GM13977 (cell line): ENCODE data around the gene METTL3.
"Not testable (repeated sequence)": the region's sequence is repeated elsewhere in the genome, so short reads cannot be mapped to it uniquely, and the experiment has no call there.

ENCODE experiments used
- DNase-seq: peaks from one replicate; pipeline ENCODE4 v3.0.0; 2012; ENCODE audit warnings: low spot score
- in situ Hi-C: fragments of 300-500 bp; cut with MboI; formaldehyde crosslinking; loops from one replicate; pipeline ENCODE4 v1.12.0; 2022; ENCODE audit warnings: low sequenced_read_pairs, low pct_unique_long_range_greater_than_20kb, mixed read lengths, inconsistent platforms; ENCODE audit not compliant: unreplicated experiment
- TF ChIP-seq, protein P1 (sequence below): IDR thresholded peaks from 2 replicates; pipeline ENCODE4 v1.5.1; 2012; ENCODE audit warnings: mild to moderate bottlenecking, control low read depth; ENCODE audit not compliant: insufficient read depth; ENCODE audit errors: extremely low read depth, missing control alignments

The METTL3 gene

GRCh38 chr14:21510735-21511657 lies at the start of gene METTL3:
Gene METTL3 (minus strand): TSS chr14:21511340. CDS start chr14:21511223, 117 bp downstream.
- DNase-seq = peak; percentile 87
- in situ Hi-C loops = no loop called here

GRCh38 chr14:21558703-21559170 lies 47.6 kb upstream of the METTL3 start:
- in situ Hi-C loops = no loop called here
- TF ChIP-seq, protein P1, sequence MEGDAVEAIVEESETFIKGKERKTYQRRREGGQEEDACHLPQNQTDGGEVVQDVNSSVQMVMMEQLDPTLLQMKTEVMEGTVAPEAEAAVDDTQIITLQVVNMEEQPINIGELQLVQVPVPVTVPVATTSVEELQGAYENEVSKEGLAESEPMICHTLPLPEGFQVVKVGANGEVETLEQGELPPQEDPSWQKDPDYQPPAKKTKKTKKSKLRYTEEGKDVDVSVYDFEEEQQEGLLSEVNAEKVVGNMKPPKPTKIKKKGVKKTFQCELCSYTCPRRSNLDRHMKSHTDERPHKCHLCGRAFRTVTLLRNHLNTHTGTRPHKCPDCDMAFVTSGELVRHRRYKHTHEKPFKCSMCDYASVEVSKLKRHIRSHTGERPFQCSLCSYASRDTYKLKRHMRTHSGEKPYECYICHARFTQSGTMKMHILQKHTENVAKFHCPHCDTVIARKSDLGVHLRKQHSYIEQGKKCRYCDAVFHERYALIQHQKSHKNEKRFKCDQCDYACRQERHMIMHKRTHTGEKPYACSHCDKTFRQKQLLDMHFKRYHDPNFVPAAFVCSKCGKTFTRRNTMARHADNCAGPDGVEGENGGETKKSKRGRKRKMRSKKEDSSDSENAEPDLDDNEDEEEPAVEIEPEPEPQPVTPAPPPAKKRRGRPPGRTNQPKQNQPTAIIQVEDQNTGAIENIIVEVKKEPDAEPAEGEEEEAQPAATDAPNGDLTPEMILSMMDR = no peak
- no peak for DNase-seq

More at GRCh38 chr14:21510735-21511657, at the start of gene METTL3:
- TF ChIP-seq, protein P1 = no peak

GRCh38 chr14:21557084-21557901 lies 46.2 kb upstream of the METTL3 start:
- in situ Hi-C loops = no loop called here
- peak; percentile 69 for DNase-seq
- TF ChIP-seq, protein P1 = peak; percentile 61

DNA sequence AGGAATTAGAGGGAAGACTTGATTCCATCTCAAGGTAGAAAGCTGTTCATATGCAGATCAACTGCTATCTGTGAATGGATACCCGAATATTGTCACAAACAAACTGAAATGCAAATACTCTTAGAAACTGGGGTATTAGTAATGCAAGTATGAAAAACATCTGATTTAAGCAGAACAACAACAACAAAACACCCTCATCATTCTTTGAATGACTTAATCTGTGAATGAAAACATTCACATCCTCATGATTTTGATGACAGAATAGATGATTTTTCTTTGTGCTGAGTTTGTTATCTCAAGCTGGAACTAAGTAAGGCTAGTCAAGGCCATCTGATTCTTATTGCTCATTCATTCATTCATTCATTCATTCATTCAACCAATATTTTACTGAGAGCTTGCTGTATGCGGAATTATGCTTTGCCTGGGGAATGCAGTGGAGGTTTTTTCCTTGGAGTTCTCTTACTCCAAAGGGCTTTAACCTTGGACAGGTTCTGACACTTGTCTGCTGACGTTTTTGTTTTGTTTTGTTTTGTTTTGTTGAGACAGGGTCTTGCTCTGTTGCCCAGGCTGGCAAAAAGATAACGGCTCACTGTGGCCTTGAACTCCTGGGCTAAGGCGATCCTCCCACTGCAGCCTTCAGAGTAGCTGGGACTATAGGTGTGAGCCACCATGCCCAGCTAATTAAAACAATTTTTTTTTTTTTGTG lies 45.4 kb upstream of the METTL3 start:
- no peak for DNase-seq
- TF ChIP-seq, protein P1 = no peak
- in situ Hi-C loops = no loop called here

- in situ Hi-C loops = no loop called here
- no peak for DNase-seq
- TF ChIP-seq, protein P1 = no peak
These were observed 42.1 kb upstream of the METTL3 start for GRCh38 chr14:21553266-21553665.

DNA sequence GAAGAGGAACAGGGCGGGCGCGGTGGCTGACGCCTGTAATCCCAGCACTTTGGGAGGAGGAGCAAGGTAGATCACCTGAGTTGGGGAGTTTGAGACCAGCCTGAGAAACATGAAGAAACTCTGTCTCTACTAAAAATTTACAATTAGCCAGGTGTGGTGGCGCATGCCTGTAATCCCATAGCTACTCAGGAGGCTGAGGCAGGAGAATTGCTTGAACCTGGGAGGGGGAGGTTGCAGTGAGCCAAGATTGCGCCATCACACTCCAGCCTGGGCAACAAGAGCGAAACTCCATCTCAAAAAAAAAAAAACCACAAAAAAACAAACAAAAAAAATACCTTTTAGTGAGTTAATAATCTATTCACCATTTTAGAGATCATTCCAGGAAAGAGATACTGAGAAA lies 33.4 kb upstream of the METTL3 start:
- DNase-seq, in situ Hi-C loops: not testable (repeated sequence)
